Stimulated activated CD8-positive, alpha-beta memory T cell treated with anti-CD3 and anti-CD28 coated beads, Interleukin-4, amount 100 ng/mL, for 48 hours (primary cell): Measurements from ENCODE around the gene POLR1G.
A peak's percentile ranks its signal among the peaks of the same experiment; 100 is the strongest.
"Not testable (repeated sequence)": the region's sequence is repeated elsewhere in the genome, so short reads cannot be mapped to it uniquely, and the experiment has no call there.

Experiments
- DNase-seq: peaks from one replicate; pipeline ENCODE4 v3.0.0-alpha.2; 2020

POLR1G gene

GRCh38 chr19:45423033-45423588 lies 16.7 kb downstream of the POLR1G start:
- no peak for DNase-seq

GRCh38 chr19:45423589-45424190 lies 17.2 kb downstream of the POLR1G start, which contains the start of gene ERCC1:
TSS of gene ERCC1 (minus strand) at chr19:45423917. CDS start at chr19:45423374, 543 bp downstream.
- peak; percentile 96 for DNase-seq

- DNase-seq: peak; percentile 67
Measured at GRCh38 chr19:45424191-45425058, 18.0 kb downstream of the POLR1G start.

GRCh38 chr19:45428384-45429231 lies 22.2 kb downstream of the POLR1G start:
- peak; percentile 48 for DNase-seq

GRCh38 chr19:45429896-45430295 lies 23.5 kb downstream of the POLR1G start:
- not testable (repeated sequence) for DNase-seq

- not testable (repeated sequence) for DNase-seq
Measured at GRCh38 chr19:45431008-45431407, 24.6 kb downstream of the POLR1G start.

GRCh38 chr19:45432543-45432942 lies 26.1 kb downstream of the POLR1G start:
- not testable (repeated sequence) for DNase-seq

- no peak for DNase-seq
Measured at GRCh38 chr19:45437328-45437727, 30.9 kb downstream of the POLR1G start.

GRCh38 chr19:45439190-45439568 lies 32.7 kb downstream of the POLR1G start:
- no peak for DNase-seq

GRCh38 chr19:45439569-45440258 lies 33.3 kb downstream of the POLR1G start:
- DNase-seq: peak; percentile 88

GRCh38 chr19:45440259-45440638 lies 33.8 kb downstream of the POLR1G start:
- DNase-seq: no peak

- DNase-seq: no peak
Measured at GRCh38 chr19:45440873-45441654, 34.6 kb downstream of the POLR1G start.

- no peak for DNase-seq
Measured at GRCh38 chr19:45442408-45442777, 35.9 kb downstream of the POLR1G start.

- peak; percentile 61 for DNase-seq
Measured at GRCh38 chr19:45442778-45443461, 36.5 kb downstream of the POLR1G start.

- peak; percentile 73 for DNase-seq
Measured at GRCh38 chr19:45443462-45444317, 37.2 kb downstream of the POLR1G start.

GRCh38 chr19:45444318-45445041 lies 38.0 kb downstream of the POLR1G start:
- DNase-seq: peak; percentile 87

- no peak for DNase-seq
Measured at GRCh38 chr19:45445139-45445538, 38.7 kb downstream of the POLR1G start.

GRCh38 chr19:45446295-45446694 lies 39.9 kb downstream of the POLR1G start:
- DNase-seq: no peak

- DNase-seq: no peak
Measured at GRCh38 chr19:45446944-45447343, 40.5 kb downstream of the POLR1G start.
